Liver (tissue), 9 donors: ENCODE results near the gene SLC45A1. TPM values are rescaled to one million over a fixed set of nuclear protein-coding genes. Genes with fewer than 3 reads are reported as not detected.
"Not testable (repeated sequence)": the region's sequence is repeated elsewhere in the genome, so short reads cannot be mapped to it uniquely, and the experiment has no call there.

Experiments
- DNase-seq: peaks from one replicate; pipeline ENCODE4 v3.0.0-alpha.2; 2017; ENCODE audit warnings: low spot score
- H3K27ac ChIP-seq, 2 donors: one replicate each; pipeline ENCODE4 v1.7.0; 2013; ENCODE audit warnings: inconsistent platforms in 2 of 2, low read length in 2 of 2, control low read depth in 1 of 2, low read depth in 1 of 2, mild to moderate bottlenecking in 1 of 2
- H3K27me3 ChIP-seq, 4 donors: one replicate each; pipeline versions ENCODE4 v1.6.1 to v1.7.0; 2013; ENCODE audit warnings: low read length in 3 of 4, inconsistent platforms in 1 of 4, mild to moderate bottlenecking in 1 of 4, moderate library complexity in 1 of 4; ENCODE audit not compliant: control insufficient read depth in 4 of 4, insufficient read depth in 4 of 4
- H3K36me3 ChIP-seq, 4 donors: one replicate each; pipeline versions ENCODE4 v1.6.1 to v1.7.0; 2013; ENCODE audit warnings: low read length in 3 of 4, mild to moderate bottlenecking in 3 of 4, low read depth in 1 of 4, moderate library complexity in 1 of 4; ENCODE audit not compliant: control insufficient read depth in 4 of 4, insufficient read depth in 3 of 4
- H3K4me1 ChIP-seq, 4 donors: one replicate each; pipeline versions ENCODE4 v1.6.1 to v1.7.0; 2013; ENCODE audit warnings: low read length in 3 of 4, mild to moderate bottlenecking in 3 of 4, moderate library complexity in 1 of 4; ENCODE audit not compliant: control insufficient read depth in 4 of 4, insufficient read depth in 4 of 4
- H3K4me3 ChIP-seq, 3 donors: one replicate each; pipeline versions ENCODE4 v1.6.1 to v1.7.0; 2013; ENCODE audit warnings: low read length in 3 of 3, control low read depth in 1 of 3, low read depth in 1 of 3, mild to moderate bottlenecking in 1 of 3
- H3K9ac ChIP-seq, 2 donors: one replicate each; pipeline ENCODE4 v1.7.0; 2013; ENCODE audit warnings: low read length in 2 of 2, mild to moderate bottlenecking in 2 of 2, moderate library complexity in 2 of 2, control low read depth in 1 of 2, low read depth in 1 of 2
- H3K9me3 ChIP-seq, 4 donors: one replicate each; pipeline versions ENCODE4 v1.6.1 to v1.7.0; 2013; ENCODE audit warnings: low read length in 3 of 4; ENCODE audit not compliant: control insufficient read depth in 4 of 4
- ATF3 ChIP-seq: IDR thresholded peaks from 2 replicates; pipeline ENCODE4 v1.6.1; 2016; ENCODE audit warnings: antibody characterized with exemption
- CTCF ChIP-seq: fragments of 150-350 bp; IDR thresholded peaks from 2 replicates; pipeline ENCODE4 v1.5.1; 2017; ENCODE audit warnings: improper control_type of control experiment, low read depth, low read length; ENCODE audit not compliant: missing input control
- FOXA1 ChIP-seq: IDR thresholded peaks from 2 replicates; pipeline ENCODE4 v1.6.1; 2016; ENCODE audit warnings: antibody characterized with exemption
- FOXA2 ChIP-seq: IDR thresholded peaks from 2 replicates; pipeline ENCODE4 v1.6.1; 2016; ENCODE audit warnings: antibody characterized with exemption
- GABPA ChIP-seq, 2 donors: IDR thresholded peaks in 1 of 2; conservative IDR thresholded peaks in 1 of 2; 2 replicates each; pipeline ENCODE4 v1.6.1; 2016; ENCODE audit warnings: antibody characterized with exemption in 2 of 2, mild to moderate bottlenecking in 1 of 2, moderate library complexity in 1 of 2
- HNF4A ChIP-seq, 2 donors: conservative IDR thresholded peaks; 2 replicates each; pipeline ENCODE4 v1.6.1; 2016; ENCODE audit warnings: antibody characterized with exemption in 2 of 2, mild to moderate bottlenecking in 2 of 2
- HNF4G ChIP-seq: IDR thresholded peaks from 2 replicates; pipeline ENCODE4 v1.6.1; 2016; ENCODE audit warnings: antibody characterized with exemption
- JUND ChIP-seq, 2 donors: IDR thresholded peaks; 2 replicates each; pipeline ENCODE4 v1.6.1; 2016; ENCODE audit warnings: antibody characterized with exemption in 2 of 2
- MAX ChIP-seq: IDR thresholded peaks from 2 replicates; pipeline ENCODE4 v1.6.1; 2016; ENCODE audit warnings: antibody characterized with exemption
- NR2F2 ChIP-seq: IDR thresholded peaks from 2 replicates; pipeline ENCODE4 v1.6.1; 2016; ENCODE audit warnings: antibody characterized with exemption
- RAD21 ChIP-seq, 2 donors: IDR thresholded peaks; 2 replicates each; pipeline ENCODE4 v1.6.1; 2016; ENCODE audit warnings: antibody characterized with exemption in 2 of 2, mild to moderate bottlenecking in 2 of 2
- TAF1 ChIP-seq: conservative IDR thresholded peaks from 2 replicates; pipeline ENCODE4 v1.6.1; 2016; ENCODE audit warnings: antibody characterized with exemption, mild to moderate bottlenecking
- YY1 ChIP-seq: IDR thresholded peaks from 2 replicates; pipeline ENCODE4 v1.6.1; 2016; ENCODE audit warnings: antibody characterized with exemption, mild to moderate bottlenecking
- WGBS: extraction: QIAGEN DNeasy Blood & Tissue Kit; methylation state at CpG from one replicate; pipeline ENCODE4 v1.1.7; 2013; 5-methylcytosine and 5-hydroxymethylcytosine counted together
- polyA plus RNA-seq, 2 donors: library from polyadenylated mRNA; stranded (reverse) in 1 of 2; unstranded in 1 of 2; fragments of 200-250 nt in 1 of 2; fragments of >200 nt in 1 of 2; fragmentation: Nextera tagmentation in 1 of 2; extraction: Ambion mirVana in 1 of 2; gene quantifications; one replicate each; pipeline versions ENCODE4 v1.2.1 to v1.2.3, GENCODE V29; 2013 to 2015
- total RNA-seq, 2 donors: library from RNA; depleted of rRNA; stranded (reverse); fragments of >200 nt; gene quantifications; one replicate each; pipeline ENCODE4 v1.2.3, GENCODE V29; 2014
- donor health status: healthy.
- donor health status: healthy.
- donor health status: healthy.
- donor health status: healthy.
- donor health status: healthy.

SLC45A1 gene
- total and polyA plus RNA-seq, 4 donors: 0.08 to 0.29 (median 0.14) TPM; not detected in 1

GRCh38 chr1:8276173-8276914, 41.6 kb upstream of the SLC45A1 start:
- 95% methylated on average over 21 of the region's 21 CpGs for WGBS
- no peak for DNase-seq
- Histone ChIP-seq H3K27ac (no peak overlapping the region), H3K27me3 (no peaks in the 10 kb centered on the region), H3K4me1 (no peaks in the 10 kb centered on the region), H3K36me3 (no peaks in the 10 kb centered on the region), H3K4me3 (no peak overlapping the region), H3K9ac (no peak overlapping the region), H3K9me3 (no peaks in the 10 kb centered on the region)
- TF ChIP-seq NR2F2: no peak
- no peak for TF ChIP-seq HNF4G
- TF ChIP-seq HNF4A (conservative IDR thresholded peaks at IDR 0.05): no peak
- no peak for TF ChIP-seq CTCF

GRCh38 chr1:8276932-8277331, 41.0 kb upstream of the SLC45A1 start:
- 86% methylated on average over 4 of the region's 4 CpGs for WGBS
- TF ChIP-seq NR2F2: no peak
- TF ChIP-seq MAX: no peak
- no peak for TF ChIP-seq TAF1
- no peak for TF ChIP-seq FOXA2
- TF ChIP-seq ATF3: no peak
- TF ChIP-seq YY1: no peak
- TF ChIP-seq CTCF: no peak
- TF ChIP-seq RAD21 (IDR thresholded peaks at IDR 0.05): no peak
- TF ChIP-seq HNF4A (conservative IDR thresholded peaks at IDR 0.05): no peak
- TF ChIP-seq JUND (IDR thresholded peaks at IDR 0.05): no peak
- TF ChIP-seq FOXA1: no peak
- TF ChIP-seq HNF4G: no peak
- no peak for TF ChIP-seq GABPA (IDR thresholded peaks at IDR 0.05 in 1 of 2, conservative IDR thresholded peaks at IDR 0.05 in 1 of 2)
- Histone ChIP-seq H3K9me3 (no peaks in the 10 kb centered on the region), H3K27ac (no peak overlapping the region), H3K27me3 (no peaks in the 10 kb centered on the region), H3K9ac (no peak overlapping the region), H3K4me3 (no peak overlapping the region), H3K4me1 (no peaks in the 10 kb centered on the region), H3K36me3 (no peaks in the 10 kb centered on the region)
- DNase-seq: no peak

- H3K4me1 ChIP-seq, H3K36me3 ChIP-seq, H3K27ac ChIP-seq, H3K27me3 ChIP-seq, H3K9me3 ChIP-seq, DNase-seq, H3K9ac ChIP-seq, H3K4me3 ChIP-seq: not testable (repeated sequence)
- 92% methylated on average over 8 of the region's 8 CpGs for WGBS
These were observed 39.2 kb upstream of the SLC45A1 start for GRCh38 chr1:8278677-8279076.
